ENCODE results near the gene ZNF281. TPM values are rescaled to one million over a fixed set of nuclear protein-coding genes. Genes with fewer than 3 reads are reported as not detected.
A peak's percentile ranks its signal among the peaks of the same experiment; 100 is the strongest.
"Not testable (repeated sequence)": the region's sequence is repeated elsewhere in the genome, so short reads cannot be mapped to it uniquely, and the experiment has no call there.

Gene ZNF281
- total and polyA plus RNA-seq, 9 of the 15 experiments (the other 6 are each of a cell fraction or from before 2014, with no cell fraction given) = 9.6 to 24.9 (median 16.5) TPM

DNA sequence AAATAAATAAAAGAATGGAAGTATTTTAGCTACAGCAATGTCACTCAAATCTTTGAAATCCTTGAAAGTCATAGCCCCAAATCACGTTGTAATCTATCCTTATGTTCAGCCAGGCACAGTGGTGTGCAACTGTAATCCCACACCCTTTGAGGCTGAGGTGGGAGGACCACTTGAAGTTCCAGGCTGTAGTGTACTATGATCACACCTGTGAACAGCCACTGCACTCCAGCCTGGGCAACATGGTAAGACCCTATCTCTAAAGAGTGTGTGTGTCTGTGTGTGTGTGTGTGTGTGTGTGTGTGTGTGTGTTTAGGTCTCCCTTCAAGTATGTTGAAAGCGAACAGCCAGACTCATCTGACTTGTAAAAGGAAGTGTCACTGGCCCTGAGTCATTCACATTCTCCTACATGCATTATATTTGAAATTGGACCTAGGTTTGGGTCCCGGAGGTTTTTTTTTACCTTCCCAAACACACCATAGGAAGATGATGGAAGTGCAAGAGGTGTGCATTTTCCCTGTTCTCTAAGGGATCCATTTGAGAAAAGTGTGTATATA is 50.1 kb downstream of the ZNF281 start:
- in situ Hi-C loops (cut with MboI) (no loop called here), intact Hi-C loops (cut with micrococcal nuclease) (no loop called here)
- Histone ChIP-seq H3K4me1 (replicated peaks in 1 of 2; ENCODE audit: control insufficient read depth in 2 of 2, insufficient read depth in 2 of 2, low read length in 2 of 2) (no peaks in the 10 kb centered on the region), H3K27ac (ENCODE audit: extremely low read depth, low read depth, low read length) (no peak overlapping the region), H4K20me1 (replicated peaks; ENCODE audit: control insufficient read depth, insufficient read depth, low read length) (0 out of 2 replicates have a peak, but pooled peaks cover 3% of the 10 kb centered on the region), H3K79me2 (ENCODE audit: control insufficient read depth, insufficient read depth, low read length) (no peaks in the 10 kb centered on the region), H3K27me3 (ENCODE audit: control insufficient read depth in 2 of 2, insufficient read depth in 2 of 2, low read length in 2 of 2) (peaks cover 21 to 22% of the 10 kb centered on the region in 2 experiments), H3K4me2 (ENCODE audit: insufficient read depth, low read length) (no peak overlapping the region), H3K9ac (ENCODE audit: insufficient read depth in 1 of 2, low read depth in 2 of 2, low read length in 2 of 2) (no peak overlapping the region), H3K9me3 (replicated peaks; ENCODE audit: control insufficient read depth, insufficient read depth, low read depth, low read length) (no peaks in the 10 kb centered on the region), H3K36me3 (ENCODE audit: control insufficient read depth, insufficient read depth, low read length) (no peaks in the 10 kb centered on the region), H2AFZ (ENCODE audit: low read depth, low read length) (no peak overlapping the region), H3K4me3 (no peak overlapping the region), H3K9me1 (ENCODE audit: control insufficient read depth, insufficient read depth, low read length) (no peaks in the 10 kb centered on the region)
- no TSS peak for BruUV-seq (replicated peaks)
- ATAC-seq (no peak), DNase-seq (ENCODE audit: extremely low read depth in 1 of 4, low spot score in 3 of 4) (no peak), FAIRE-seq (peak; percentile 6)
- POLR2A ChIA-PET = interaction anchor here (0.8 kb wide), 1 partner anchor 54 kb away, joined by 5 read pairs; no protein-coding TSS in a partner anchor
- TF ChIP-seq MCM3 (IDR thresholded peaks at IDR 0.05) (no peak), ATF7 (IDR thresholded peaks at IDR 0.05) (no peak), MCM5 (IDR thresholded peaks at IDR 0.05; ENCODE audit: low read depth) (no peak), IRF2 (CRISPR knock-in tag; IDR thresholded peaks at IDR 0.05) (no peak), NCOA4 (IDR thresholded peaks at IDR 0.05; ENCODE audit: partially characterized antibody) (no peak), MEF2A (IDR thresholded peaks at IDR 0.05; ENCODE audit: control insufficient read depth, low read depth, low read length) (no peak)
- CTCF ChIA-PET (ENCODE audit: low intra/inter-chr PET ratio) = no interaction called here
- WGBS (ENCODE audit: insufficient coverage, low coverage, missing lambda C conversion rate) = 0% methylated on average over 3 of the region's 3 CpGs

DNA sequence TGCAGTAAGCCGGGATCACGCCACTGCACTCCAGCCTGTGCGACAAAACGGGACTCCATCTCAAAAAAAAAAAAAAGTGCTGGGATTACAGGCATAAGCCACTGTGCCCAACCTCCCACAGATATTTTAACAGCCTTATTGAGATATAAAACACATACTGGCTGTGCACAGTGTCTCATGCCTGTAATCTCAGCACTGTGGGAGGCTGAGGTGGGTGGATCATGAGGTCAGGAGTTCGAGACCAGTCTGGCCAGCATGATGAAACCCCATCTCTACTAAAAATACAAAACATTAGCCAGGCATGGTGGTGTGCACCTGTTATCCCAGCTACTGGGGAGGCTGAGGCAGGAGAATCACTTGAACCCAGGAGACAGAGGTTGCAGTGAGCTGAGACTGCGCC is 51.9 kb downstream of the ZNF281 start:
- H3K9ac ChIP-seq (ENCODE audit: insufficient read depth in 1 of 2, low read depth in 2 of 2, low read length in 2 of 2); BruUV-seq (replicated peaks); FAIRE-seq; H4K20me1 ChIP-seq (replicated peaks; ENCODE audit: control insufficient read depth, insufficient read depth, low read length); POLR2A ChIA-PET; DNase-seq (ENCODE audit: extremely low read depth in 1 of 4, low spot score in 3 of 4); ATAC-seq; H3K9me1 ChIP-seq (ENCODE audit: control insufficient read depth, insufficient read depth, low read length); H2AFZ ChIP-seq (ENCODE audit: low read depth, low read length); H3K4me1 ChIP-seq (replicated peaks in 1 of 2; ENCODE audit: control insufficient read depth in 2 of 2, insufficient read depth in 2 of 2, low read length in 2 of 2); H3K36me3 ChIP-seq (ENCODE audit: control insufficient read depth, insufficient read depth, low read length); intact Hi-C loops (cut with micrococcal nuclease); H3K27ac ChIP-seq (ENCODE audit: extremely low read depth, low read depth, low read length); H3K4me2 ChIP-seq (ENCODE audit: insufficient read depth, low read length); CTCF ChIA-PET (ENCODE audit: low intra/inter-chr PET ratio); H3K4me3 ChIP-seq; H3K9me3 ChIP-seq (replicated peaks; ENCODE audit: control insufficient read depth, insufficient read depth, low read depth, low read length); H3K79me2 ChIP-seq (ENCODE audit: control insufficient read depth, insufficient read depth, low read length); in situ Hi-C loops (cut with MboI): not testable (repeated sequence)
- peaks cover 18 to 27% of the 10 kb centered on the region in 2 experiments for H3K27me3 ChIP-seq (ENCODE audit: control insufficient read depth in 2 of 2, insufficient read depth in 2 of 2, low read length in 2 of 2)
- WGBS (ENCODE audit: insufficient coverage, low coverage, missing lambda C conversion rate) = 0% methylated on average over 6 of the region's 6 CpGs

All from K562 (cell line).